ENCODE measurements around the gene UNC13A.

The UNC13A gene

GRCh38 chr19:17703824-17704463, 15.8 kb upstream of the UNC13A start:
- Histone ChIP-seq H3K27ac (ENCODE audit: low read depth, low read length) (no peak overlapping the region), H3K36me3 (ENCODE audit: insufficient read depth, low read length) (no peaks in the 10 kb centered on the region), H3K4me1 (ENCODE audit: insufficient read depth, low read length) (no peaks in the 10 kb centered on the region), H3K27me3 (ENCODE audit: control insufficient read depth in 1 of 2, insufficient read depth in 2 of 2, low read length in 2 of 2) (peaks cover 0 to 2% of the 10 kb centered on the region in 2 donors), H3K9me3 (ENCODE audit: low read length) (no peaks in the 10 kb centered on the region), H3K9ac (ENCODE audit: low read length) (no peak overlapping the region), H3K4me3 (ENCODE audit: low read depth in 1 of 2, low read length in 2 of 2) (no peak overlapping the region)

GRCh38 chr19:17695198-17695597, 7.0 kb upstream of the UNC13A start:
- H3K9ac ChIP-seq (ENCODE audit: low read length): no peak overlapping the region
- no peak overlapping the region for H3K27ac ChIP-seq (ENCODE audit: low read depth, low read length)
- no peaks in the 10 kb centered on the region for H3K4me1 ChIP-seq (ENCODE audit: insufficient read depth, low read length)
- H3K9me3 ChIP-seq (ENCODE audit: low read length): no peaks in the 10 kb centered on the region
- H3K36me3 ChIP-seq (ENCODE audit: insufficient read depth, low read length): no peaks in the 10 kb centered on the region
- H3K4me3 ChIP-seq (ENCODE audit: low read depth in 1 of 2, low read length in 2 of 2): no peak overlapping the region
- peaks cover 0 to 5% of the 10 kb centered on the region in 2 donors for H3K27me3 ChIP-seq (ENCODE audit: control insufficient read depth in 1 of 2, insufficient read depth in 2 of 2, low read length in 2 of 2)

GRCh38 chr19:17692566-17692965, 4.4 kb upstream of the UNC13A start:
- Histone ChIP-seq H3K4me1 (ENCODE audit: insufficient read depth, low read length) (no peaks in the 10 kb centered on the region), H3K4me3 (ENCODE audit: low read depth in 1 of 2, low read length in 2 of 2) (no peak overlapping the region), H3K9me3 (ENCODE audit: low read length) (no peaks in the 10 kb centered on the region), H3K9ac (ENCODE audit: low read length) (no peak overlapping the region), H3K36me3 (ENCODE audit: insufficient read depth, low read length) (no peaks in the 10 kb centered on the region), H3K27me3 (ENCODE audit: control insufficient read depth in 1 of 2, insufficient read depth in 2 of 2, low read length in 2 of 2) (peaks cover 9 to 22% of the 10 kb centered on the region in 2 donors), H3K27ac (ENCODE audit: low read depth, low read length) (no peak overlapping the region)

GRCh38 chr19:17688853-17689595, 870 bp upstream of the UNC13A start:
- H3K9me3 ChIP-seq (ENCODE audit: low read length): no peaks in the 10 kb centered on the region
- H3K36me3 ChIP-seq (ENCODE audit: insufficient read depth, low read length): no peaks in the 10 kb centered on the region
- no peaks in the 10 kb centered on the region for H3K4me1 ChIP-seq (ENCODE audit: insufficient read depth, low read length)
- no peak overlapping the region for H3K4me3 ChIP-seq (ENCODE audit: low read depth in 1 of 2, low read length in 2 of 2)
- no peak overlapping the region for H3K27ac ChIP-seq (ENCODE audit: low read depth, low read length)
- peaks cover 20 to 43% of the 10 kb centered on the region in 2 donors for H3K27me3 ChIP-seq (ENCODE audit: control insufficient read depth in 1 of 2, insufficient read depth in 2 of 2, low read length in 2 of 2)
- H3K9ac ChIP-seq (ENCODE audit: low read length): no peak overlapping the region

GRCh38 chr19:17687141-17687856, 855 bp downstream of the UNC13A start:
- Histone ChIP-seq H3K27ac (ENCODE audit: low read depth, low read length) (no peak overlapping the region), H3K9me3 (ENCODE audit: low read length) (no peaks in the 10 kb centered on the region), H3K36me3 (ENCODE audit: insufficient read depth, low read length) (no peaks in the 10 kb centered on the region), H3K27me3 (ENCODE audit: control insufficient read depth in 1 of 2, insufficient read depth in 2 of 2, low read length in 2 of 2) (peaks cover 21 to 52% of the 10 kb centered on the region in 2 donors), H3K9ac (ENCODE audit: low read length) (no peak overlapping the region), H3K4me3 (ENCODE audit: low read depth in 1 of 2, low read length in 2 of 2) (no peak overlapping the region), H3K4me1 (ENCODE audit: insufficient read depth, low read length) (no peaks in the 10 kb centered on the region)

GRCh38 chr19:17686592-17687024, 1.5 kb downstream of the UNC13A start:
- no peak overlapping the region for H3K9ac ChIP-seq (ENCODE audit: low read length)
- no peaks in the 10 kb centered on the region for H3K36me3 ChIP-seq (ENCODE audit: insufficient read depth, low read length)
- no peaks in the 10 kb centered on the region for H3K9me3 ChIP-seq (ENCODE audit: low read length)
- no peak overlapping the region for H3K4me3 ChIP-seq (ENCODE audit: low read depth in 1 of 2, low read length in 2 of 2)
- H3K27me3 ChIP-seq (ENCODE audit: control insufficient read depth in 1 of 2, insufficient read depth in 2 of 2, low read length in 2 of 2): peaks cover 21 to 55% of the 10 kb centered on the region in 2 donors
- H3K4me1 ChIP-seq (ENCODE audit: insufficient read depth, low read length): no peaks in the 10 kb centered on the region
- H3K27ac ChIP-seq (ENCODE audit: low read depth, low read length): no peak overlapping the region

- H3K36me3 ChIP-seq (ENCODE audit: insufficient read depth, low read length): no peaks in the 10 kb centered on the region
- H3K9ac ChIP-seq (ENCODE audit: low read length): no peak overlapping the region
- peaks cover 26 to 61% of the 10 kb centered on the region in 2 donors for H3K27me3 ChIP-seq (ENCODE audit: control insufficient read depth in 1 of 2, insufficient read depth in 2 of 2, low read length in 2 of 2)
- H3K27ac ChIP-seq (ENCODE audit: low read depth, low read length): no peak overlapping the region
- no peak overlapping the region for H3K4me3 ChIP-seq (ENCODE audit: low read depth in 1 of 2, low read length in 2 of 2)
- H3K4me1 ChIP-seq (ENCODE audit: insufficient read depth, low read length): no peaks in the 10 kb centered on the region
- H3K9me3 ChIP-seq (ENCODE audit: low read length): no peaks in the 10 kb centered on the region
Observed at GRCh38 chr19:17686023-17686521, 2.1 kb downstream of the UNC13A start.

GRCh38 chr19:17685451-17686022, 2.6 kb downstream of the UNC13A start:
- H3K4me3 ChIP-seq (ENCODE audit: low read depth in 1 of 2, low read length in 2 of 2): no peak overlapping the region
- no peak overlapping the region for H3K9ac ChIP-seq (ENCODE audit: low read length)
- H3K9me3 ChIP-seq (ENCODE audit: low read length): no peaks in the 10 kb centered on the region
- peaks cover 28 to 66% of the 10 kb centered on the region in 2 donors for H3K27me3 ChIP-seq (ENCODE audit: control insufficient read depth in 1 of 2, insufficient read depth in 2 of 2, low read length in 2 of 2)
- no peak overlapping the region for H3K27ac ChIP-seq (ENCODE audit: low read depth, low read length)
- no peaks in the 10 kb centered on the region for H3K36me3 ChIP-seq (ENCODE audit: insufficient read depth, low read length)
- H3K4me1 ChIP-seq (ENCODE audit: insufficient read depth, low read length): no peaks in the 10 kb centered on the region

GRCh38 chr19:17684256-17684655, 3.9 kb downstream of the UNC13A start:
- Histone ChIP-seq H3K4me1 (ENCODE audit: insufficient read depth, low read length) (no peaks in the 10 kb centered on the region), H3K9ac (ENCODE audit: low read length) (no peak overlapping the region), H3K27me3 (ENCODE audit: control insufficient read depth in 1 of 2, insufficient read depth in 2 of 2, low read length in 2 of 2) (peaks cover 28 to 72% of the 10 kb centered on the region in 2 donors), H3K4me3 (ENCODE audit: low read depth in 1 of 2, low read length in 2 of 2) (no peak overlapping the region), H3K9me3 (ENCODE audit: low read length) (no peaks in the 10 kb centered on the region), H3K36me3 (ENCODE audit: insufficient read depth, low read length) (no peaks in the 10 kb centered on the region), H3K27ac (ENCODE audit: low read depth, low read length) (no peak overlapping the region)

GRCh38 chr19:17683078-17683477, 5.1 kb downstream of the UNC13A start:
- no peak overlapping the region for H3K27ac ChIP-seq (ENCODE audit: low read depth, low read length)
- no peak overlapping the region for H3K4me3 ChIP-seq (ENCODE audit: low read depth in 1 of 2, low read length in 2 of 2)
- H3K9me3 ChIP-seq (ENCODE audit: low read length): no peaks in the 10 kb centered on the region
- H3K4me1 ChIP-seq (ENCODE audit: insufficient read depth, low read length): no peaks in the 10 kb centered on the region
- H3K27me3 ChIP-seq (ENCODE audit: control insufficient read depth in 1 of 2, insufficient read depth in 2 of 2, low read length in 2 of 2): peaks cover 23 to 64% of the 10 kb centered on the region in 2 donors
- no peak overlapping the region for H3K9ac ChIP-seq (ENCODE audit: low read length)
- H3K36me3 ChIP-seq (ENCODE audit: insufficient read depth, low read length): no peaks in the 10 kb centered on the region

- H3K9me3 ChIP-seq (ENCODE audit: low read length): no peaks in the 10 kb centered on the region
- H3K4me3 ChIP-seq (ENCODE audit: low read depth in 1 of 2, low read length in 2 of 2): no peak overlapping the region
- H3K36me3 ChIP-seq (ENCODE audit: insufficient read depth, low read length): no peaks in the 10 kb centered on the region
- H3K9ac ChIP-seq (ENCODE audit: low read length): no peak overlapping the region
- peaks cover 16 to 56% of the 10 kb centered on the region in 2 donors for H3K27me3 ChIP-seq (ENCODE audit: control insufficient read depth in 1 of 2, insufficient read depth in 2 of 2, low read length in 2 of 2)
- no peaks in the 10 kb centered on the region for H3K4me1 ChIP-seq (ENCODE audit: insufficient read depth, low read length)
- H3K27ac ChIP-seq (ENCODE audit: low read depth, low read length): no peak overlapping the region
Observed at GRCh38 chr19:17682273-17682672, 5.9 kb downstream of the UNC13A start.
